Psoas muscle (tissue), 8 donors: ENCODE data around the gene ZNF350. TPM values are rescaled to one million over a fixed set of nuclear protein-coding genes. Genes with fewer than 3 reads are reported as not detected.

Experiments used
- ATAC-seq, 4 donors: fragments of 200-7000 bp; cut with Tn5 transposase; one replicate each; pipeline ENCODE4 v1.9.1; 2020; ENCODE audit warnings: moderate library complexity in 3 of 4, mild to moderate bottlenecking in 2 of 4
- DNase-seq, 2 donors: peaks; one replicate each; pipeline ENCODE4 v3.0.0-alpha.2; 2020
- H3K27ac ChIP-seq: fragments of 200-600 bp; one replicate; pipeline ENCODE4 v1.8.0; 2022
- H3K27me3 ChIP-seq, 3 donors: fragments of 200-600 bp in 1 of 3; one replicate each; pipeline versions ENCODE4 v1.6.1 to v1.8.0; 2013 to 2022; ENCODE audit warnings: low read length in 2 of 3, mild to moderate bottlenecking in 2 of 3, moderate library complexity in 1 of 3; ENCODE audit not compliant: insufficient read depth in 3 of 3
- H3K36me3 ChIP-seq, 2 donors: fragments of 200-600 bp in 1 of 2; one replicate each; pipeline versions ENCODE4 v1.6.1 to v1.8.0; 2013 to 2022; ENCODE audit warnings: low read depth in 1 of 2, mild to moderate bottlenecking in 1 of 2, moderate library complexity in 1 of 2; ENCODE audit not compliant: insufficient read depth in 1 of 2
- H3K4me1 ChIP-seq: fragments of 200-600 bp; one replicate; pipeline ENCODE4 v1.8.0; 2022
- H3K4me3 ChIP-seq: fragments of 200-600 bp; one replicate; pipeline ENCODE4 v1.8.0; 2022; ENCODE audit warnings: mild to moderate bottlenecking
- H3K9me3 ChIP-seq: fragments of 200-600 bp; one replicate; pipeline ENCODE4 v1.8.0; 2022
- CTCF ChIP-seq: fragments of 200-600 bp; IDR thresholded peaks from one replicate; pipeline ENCODE4 v1.8.0; 2022; ENCODE audit warnings: antibody characterized with exemption
- WGBS, 3 donors: extraction: QIAGEN DNeasy Blood & Tissue Kit; methylation state at CpG; one replicate each; pipeline versions ENCODE4 v1.1.6 to v1.1.7; 2013; 5-methylcytosine and 5-hydroxymethylcytosine counted together
- intact Hi-C, 2 donors: fragments of 100-400 bp; cut with DNase I; formaldehyde crosslinking; loops; one replicate each; pipeline versions ENCODE4 v1.11.0 to v1.14.2; 2022
- polyA plus RNA-seq, 3 donors: library from polyadenylated mRNA; stranded (reverse); fragments of 200-250 nt; gene quantifications; one replicate each; pipeline ENCODE4 v1.2.3, GENCODE V29; 2013
- total RNA-seq, 4 donors: library from RNA; stranded (reverse); fragmentation: NEBNext Ultra II Directional in 2 of 4; extraction: Animal tissue kit (Norgen Biotek cat#: 25700) in 2 of 4; gene quantifications; one replicate each; pipeline versions ENCODE4 v1.2.1 to v1.2.4, GENCODE V29; 2021 to 2023
- donor health status: healthy with polysubstance abuse.
- donor health status: DM: no; HTN: no; CAD: no; lungs with moderate emphysema.
- donor health status: Bipolar disorder and iron deficiency.
- donor health status: healthy.
- donor health status: DM: yes; HTN: yes; CAD: no.
- donor health status: DM: no; HTN: no; CAD: no.
- donor health status: DM: no; HTN: no; CAD: no.
- donor health status: DM: yes; HTN: yes; CAD: no.

ZNF350 gene
- total and polyA plus RNA-seq, 7 donors, result 2.9 to 12.7 (median 5.0) TPM

GRCh38 chr19:51931921-51932320, 54.7 kb downstream of the ZNF350 start:
- H3K4me1 ChIP-seq, result no peaks in the 10 kb centered on the region
- peaks cover 51% of the 10 kb centered on the region for H3K9me3 ChIP-seq
- H3K27me3 ChIP-seq, result no peaks in the 10 kb centered on the region
- peaks cover 27 to 63% of the 10 kb centered on the region in 2 donors for H3K36me3 ChIP-seq
- no peak for TF ChIP-seq CTCF
- no peak overlapping the region for H3K27ac ChIP-seq
- intact Hi-C loops, result no loop called here
- WGBS, 3 donors, result 87 to 92% (median 90%) methylated on average over 8 of the region's 8 CpGs
- H3K4me3 ChIP-seq, result no peak overlapping the region
- DNase-seq (no peak), ATAC-seq (no peak)

- H3K27ac ChIP-seq, result no peak overlapping the region
- no peaks in the 10 kb centered on the region for H3K27me3 ChIP-seq
- no peak for TF ChIP-seq CTCF
- H3K4me1 ChIP-seq, result no peaks in the 10 kb centered on the region
- peak overlapping the region; percentile 82 for H3K4me3 ChIP-seq
- H3K36me3 ChIP-seq, result peaks cover 0 to 25% of the 10 kb centered on the region in 2 donors
- ATAC-seq (no peak), DNase-seq (no peak)
- intact Hi-C loops, result loop anchor here in 1 of 2 donors (2.0 kb wide), 1 partner anchor 23 kb away; the partner anchor contains the start of gene ZNF649
- peaks cover 52% of the 10 kb centered on the region for H3K9me3 ChIP-seq
- WGBS, 3 donors, result 32 to 37% (median 32%) methylated on average over 13 of the region's 13 CpGs
Observed at GRCh38 chr19:51927859-51928258, 58.8 kb downstream of the ZNF350 start.

GRCh38 chr19:51926784-51927741, 59.6 kb downstream of the ZNF350 start, which contains the start of gene ZNF613:
TSS of gene ZNF613 (plus strand) at chr19:51927472. CDS start at chr19:51936221, 8,749 bp downstream.
- peak; percentile 99 for ATAC-seq
- Histone ChIP-seq H3K27ac (peak within 1 kb of the TSS; percentile 88), H3K27me3 (no peaks in the 10 kb centered on the region), H3K4me3 (peak within 1 kb of the TSS; percentile 82), H3K36me3 (peaks cover 0 to 23% of the 10 kb centered on the region in 2 donors), H3K4me1 (no peaks in the 10 kb centered on the region), H3K9me3 (peaks cover 53% of the 10 kb centered on the region)
- DNase-seq, result peak; percentile 86 to 91
- peak; percentile 23 for TF ChIP-seq CTCF
- intact Hi-C loops, result loop anchor here in 1 of 2 donors (2.0 kb wide), 1 partner anchor 22 kb away; the partner anchor contains the start of gene ZNF649
- 0 to 1% (median 0%) methylated on average over 52 of the region's 52 CpGs for WGBS, 3 donors

GRCh38 chr19:51926426-51926783, 60.2 kb downstream of the ZNF350 start:
- Histone ChIP-seq H3K27me3 (no peaks in the 10 kb centered on the region), H3K9me3 (peaks cover 53% of the 10 kb centered on the region), H3K27ac (peak overlapping the region; percentile 88), H3K4me1 (no peaks in the 10 kb centered on the region), H3K4me3 (peak overlapping the region; percentile 82), H3K36me3 (peaks cover 0 to 19% of the 10 kb centered on the region in 2 donors)
- TF ChIP-seq CTCF, result no peak
- ATAC-seq (peak in 3 of 4 donors; percentile 3 to 9 (median 8)), DNase-seq (peak in 1 of 2 donors; percentile 48)
- 10 to 18% (median 16%) methylated on average over 11 of the region's 11 CpGs for WGBS, 3 donors
- intact Hi-C loops, result loop anchor here in 1 of 2 donors (2.0 kb wide), 1 partner anchor 22 kb away; the partner anchor contains the start of gene ZNF649
